C4-2B (cell line): Measurements from ENCODE around the gene DNM3.

Experiments
- ZFX ChIP-seq: fragments of 450-650 bp; IDR thresholded peaks from 2 replicates; pipeline ENCODE4 v1.6.1; 2017
- TF ChIP-seq, protein P1 (sequence below): fragments of 450-650 bp; conservative IDR thresholded peaks from 2 replicates; pipeline ENCODE4 v1.5.1; 2017; ENCODE audit warnings: mild to moderate bottlenecking

DNA sequence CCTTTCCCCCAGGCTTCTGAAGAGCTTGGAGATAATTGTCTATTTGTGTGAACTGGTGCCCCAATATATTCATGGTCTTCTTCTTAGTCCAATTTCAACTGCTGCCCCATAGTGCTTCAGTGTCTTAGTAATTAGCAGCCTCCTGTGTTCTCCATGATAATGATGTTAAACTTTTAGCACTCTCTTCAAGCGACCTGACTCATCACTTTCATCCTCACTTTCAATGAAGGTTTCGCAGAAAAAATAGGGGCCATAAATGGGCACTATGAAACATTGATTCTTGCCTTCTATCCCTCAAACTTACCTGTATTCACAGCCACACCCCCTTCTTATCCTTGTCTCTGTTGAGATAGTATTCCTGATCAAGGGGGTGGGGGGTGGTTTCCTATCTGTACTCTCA is 210.6 kb downstream of the DNM3 start:
- TF ChIP-seq, protein P1, sequence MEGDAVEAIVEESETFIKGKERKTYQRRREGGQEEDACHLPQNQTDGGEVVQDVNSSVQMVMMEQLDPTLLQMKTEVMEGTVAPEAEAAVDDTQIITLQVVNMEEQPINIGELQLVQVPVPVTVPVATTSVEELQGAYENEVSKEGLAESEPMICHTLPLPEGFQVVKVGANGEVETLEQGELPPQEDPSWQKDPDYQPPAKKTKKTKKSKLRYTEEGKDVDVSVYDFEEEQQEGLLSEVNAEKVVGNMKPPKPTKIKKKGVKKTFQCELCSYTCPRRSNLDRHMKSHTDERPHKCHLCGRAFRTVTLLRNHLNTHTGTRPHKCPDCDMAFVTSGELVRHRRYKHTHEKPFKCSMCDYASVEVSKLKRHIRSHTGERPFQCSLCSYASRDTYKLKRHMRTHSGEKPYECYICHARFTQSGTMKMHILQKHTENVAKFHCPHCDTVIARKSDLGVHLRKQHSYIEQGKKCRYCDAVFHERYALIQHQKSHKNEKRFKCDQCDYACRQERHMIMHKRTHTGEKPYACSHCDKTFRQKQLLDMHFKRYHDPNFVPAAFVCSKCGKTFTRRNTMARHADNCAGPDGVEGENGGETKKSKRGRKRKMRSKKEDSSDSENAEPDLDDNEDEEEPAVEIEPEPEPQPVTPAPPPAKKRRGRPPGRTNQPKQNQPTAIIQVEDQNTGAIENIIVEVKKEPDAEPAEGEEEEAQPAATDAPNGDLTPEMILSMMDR, result no peak
- no peak for TF ChIP-seq ZFX
